ENCODE results near the gene SLC28A3.
"Not testable (repeated sequence)": the region's sequence is repeated elsewhere in the genome, so short reads cannot be mapped to it uniquely, and the experiment has no call there.

The SLC28A3 gene

GRCh38 chr9:84340535-84340934 lies at the start of gene SLC28A3:
Gene SLC28A3, minus strand, starts transcription at chr9:84340758. Its CDS starts 125 bp downstream, at chr9:84340633.
- DNase-seq (ENCODE audit: low read depth) = no peak

- peak; percentile 88 for DNase-seq (ENCODE audit: low read depth)
Measured at GRCh38 chr9:84390254-84390653, 49.7 kb upstream of the SLC28A3 start.

GRCh38 chr9:84387821-84388220 lies 47.3 kb upstream of the SLC28A3 start:
- DNase-seq (ENCODE audit: low read depth) = peak; percentile 88

GRCh38 chr9:84386753-84387152 lies 46.2 kb upstream of the SLC28A3 start:
- no peak for DNase-seq (ENCODE audit: low read depth)

GRCh38 chr9:84385386-84386040 lies 45.0 kb upstream of the SLC28A3 start:
- no peak for DNase-seq (ENCODE audit: low read depth)

GRCh38 chr9:84384617-84385016 lies 44.1 kb upstream of the SLC28A3 start:
- no peak for DNase-seq (ENCODE audit: low read depth)

GRCh38 chr9:84383178-84383577 lies 42.6 kb upstream of the SLC28A3 start:
- DNase-seq (ENCODE audit: low read depth) = no peak

- no peak for DNase-seq (ENCODE audit: low read depth)
Measured at GRCh38 chr9:84382720-84383119, 42.2 kb upstream of the SLC28A3 start.

- peak; percentile 56 for DNase-seq (ENCODE audit: low read depth)
Measured at GRCh38 chr9:84381508-84381907, 41.0 kb upstream of the SLC28A3 start.

GRCh38 chr9:84379740-84380139 lies 39.2 kb upstream of the SLC28A3 start:
- peak; percentile 56 for DNase-seq (ENCODE audit: low read depth)

- DNase-seq (ENCODE audit: low read depth) = no peak
Measured at GRCh38 chr9:84375954-84376353, 35.4 kb upstream of the SLC28A3 start.

GRCh38 chr9:84374516-84374915 lies 34.0 kb upstream of the SLC28A3 start:
- DNase-seq (ENCODE audit: low read depth) = peak; percentile 53

GRCh38 chr9:84374013-84374412 lies 33.5 kb upstream of the SLC28A3 start:
- DNase-seq (ENCODE audit: low read depth) = no peak

- DNase-seq (ENCODE audit: low read depth) = peak; percentile 100
Measured at GRCh38 chr9:84371737-84372136, 31.2 kb upstream of the SLC28A3 start.

GRCh38 chr9:84368601-84369000 lies 28.0 kb upstream of the SLC28A3 start:
- DNase-seq (ENCODE audit: low read depth) = no peak

GRCh38 chr9:84367726-84368125 lies 27.2 kb upstream of the SLC28A3 start:
- peak; percentile 100 for DNase-seq (ENCODE audit: low read depth)

- DNase-seq (ENCODE audit: low read depth) = no peak
Measured at GRCh38 chr9:84366683-84367082, 26.1 kb upstream of the SLC28A3 start.

- not testable (repeated sequence) for DNase-seq (ENCODE audit: low read depth)
Measured at GRCh38 chr9:84364894-84365490, 24.4 kb upstream of the SLC28A3 start.

GRCh38 chr9:84361645-84362044 lies 21.1 kb upstream of the SLC28A3 start:
- DNase-seq (ENCODE audit: low read depth) = no peak

- DNase-seq (ENCODE audit: low read depth) = peak; percentile 90
Measured at GRCh38 chr9:84357275-84357674, 16.7 kb upstream of the SLC28A3 start.

GRCh38 chr9:84354035-84354434 lies 13.5 kb upstream of the SLC28A3 start:
- DNase-seq (ENCODE audit: low read depth) = no peak

- DNase-seq (ENCODE audit: low read depth) = no peak
Measured at GRCh38 chr9:84349671-84350070, 9.1 kb upstream of the SLC28A3 start.

GRCh38 chr9:84343111-84343521 lies 2.6 kb upstream of the SLC28A3 start:
- DNase-seq (ENCODE audit: low read depth) = peak; percentile 97

GRCh38 chr9:84339962-84340361 lies 596 bp downstream of the SLC28A3 start:
- DNase-seq (ENCODE audit: low read depth) = no peak
